ENCODE data around the gene ARHGEF38.
A peak's percentile ranks its signal among the peaks of the same experiment; 100 is the strongest.

Gene ARHGEF38

DNA sequence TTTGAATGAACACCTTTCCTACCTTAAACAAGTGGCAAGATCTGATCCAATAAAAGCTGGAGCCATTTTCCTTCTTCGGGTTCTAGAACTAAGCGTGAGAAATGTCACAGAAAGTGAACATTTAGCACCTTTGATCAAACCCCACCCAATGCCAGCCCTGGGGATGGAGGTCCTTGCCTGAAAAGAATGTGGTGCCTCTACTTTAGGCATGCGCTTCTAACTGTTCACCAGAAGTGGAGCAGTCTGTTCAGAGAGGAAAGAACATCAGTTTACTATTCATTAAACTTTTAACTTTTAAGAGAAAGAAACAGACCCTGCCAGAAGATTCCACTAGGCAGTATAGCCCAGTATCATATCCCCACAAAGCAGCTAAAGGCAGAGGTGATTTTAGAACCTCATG, 80.2 kb downstream of the ARHGEF38 start:
- DNase-seq (no peak), ATAC-seq (replicated peaks) (peak; percentile 19 to 31)
- Mint-ChIP-seq H3K27me3 (peaks cover 0 to 6% of the 10 kb centered on the region in 2 donors), H3K27ac (no peak overlapping the region), H3K36me3 (no peaks in the 10 kb centered on the region), H3K4me3 (no peak overlapping the region), H3K4me1 (peaks cover 6 to 12% of the 10 kb centered on the region in 2 donors), H3K9me3 (no peaks in the 10 kb centered on the region)

DNA sequence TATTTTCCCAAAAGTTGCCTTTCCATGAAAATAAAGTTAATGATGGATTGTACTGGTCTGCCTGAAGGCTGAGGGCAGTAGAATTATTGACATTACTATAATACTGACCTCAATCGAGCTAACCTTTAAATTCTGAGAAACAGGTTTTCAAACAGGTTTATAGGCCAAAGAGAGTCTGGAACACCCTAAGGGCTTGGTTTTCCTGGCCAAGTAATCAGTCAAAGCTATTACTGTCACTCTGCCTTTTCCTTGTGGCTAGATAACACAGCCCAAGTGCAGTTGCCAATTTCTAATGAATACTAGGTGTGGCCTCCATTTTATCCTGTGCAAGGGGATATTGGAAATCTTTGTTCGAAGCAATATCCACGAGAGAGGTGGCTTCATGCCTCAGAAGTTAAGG, 80.8 kb downstream of the ARHGEF38 start:
- no peak for DNase-seq

DNA sequence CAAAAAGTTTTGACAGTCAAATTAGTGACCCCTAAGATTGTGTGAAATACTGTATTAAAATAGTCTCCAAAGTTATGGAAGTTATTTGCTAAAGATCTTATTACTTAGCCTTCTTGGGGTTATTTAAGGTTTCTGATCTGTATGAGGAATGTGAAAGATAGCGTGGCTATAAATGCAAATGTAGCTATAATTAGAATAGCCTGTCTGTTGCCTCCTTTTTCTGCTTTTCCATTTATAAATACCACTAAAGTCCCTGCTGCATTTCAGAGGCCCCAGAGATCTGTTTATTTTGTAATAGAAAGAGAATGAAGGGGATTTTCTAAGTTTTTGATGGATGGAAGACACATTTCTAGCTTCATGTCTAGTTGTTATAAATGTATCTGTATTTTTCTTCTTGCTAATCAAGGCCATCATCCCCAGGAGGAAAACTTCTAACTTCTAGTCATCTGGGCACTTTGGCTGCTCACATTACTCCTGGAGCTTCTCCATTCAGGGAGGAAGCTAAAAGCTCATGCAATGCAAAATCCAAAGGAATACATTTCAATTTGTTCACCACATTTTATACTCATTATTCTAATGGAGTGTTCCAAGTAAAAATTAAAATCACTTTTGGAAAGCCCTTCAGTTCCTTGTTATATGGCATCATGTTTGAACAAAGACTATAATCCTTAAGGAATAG, 82.1 kb downstream of the ARHGEF38 start:
- Mint-ChIP-seq H3K4me1 (peaks cover 8 to 16% of the 10 kb centered on the region in 2 donors), H3K36me3 (no peaks in the 10 kb centered on the region), H3K9me3 (no peaks in the 10 kb centered on the region), H3K27ac (no peak overlapping the region), H3K4me3 (no peak overlapping the region), H3K27me3 (no peaks in the 10 kb centered on the region)
- no peak for DNase-seq
- ATAC-seq (replicated peaks): no peak

More for the DNA sequence above, 80.8 kb downstream of the ARHGEF38 start:
- no peak overlapping the region for H3K27ac Mint-ChIP-seq
- no peaks in the 10 kb centered on the region for H3K9me3 Mint-ChIP-seq
- no peaks in the 10 kb centered on the region for H3K36me3 Mint-ChIP-seq
- H3K27me3 Mint-ChIP-seq: peaks cover 0 to 4% of the 10 kb centered on the region in 2 donors
- H3K4me3 Mint-ChIP-seq: no peak overlapping the region
- no peak for ATAC-seq (replicated peaks)
- peaks cover 8 to 16% of the 10 kb centered on the region in 2 donors for H3K4me1 Mint-ChIP-seq

DNA sequence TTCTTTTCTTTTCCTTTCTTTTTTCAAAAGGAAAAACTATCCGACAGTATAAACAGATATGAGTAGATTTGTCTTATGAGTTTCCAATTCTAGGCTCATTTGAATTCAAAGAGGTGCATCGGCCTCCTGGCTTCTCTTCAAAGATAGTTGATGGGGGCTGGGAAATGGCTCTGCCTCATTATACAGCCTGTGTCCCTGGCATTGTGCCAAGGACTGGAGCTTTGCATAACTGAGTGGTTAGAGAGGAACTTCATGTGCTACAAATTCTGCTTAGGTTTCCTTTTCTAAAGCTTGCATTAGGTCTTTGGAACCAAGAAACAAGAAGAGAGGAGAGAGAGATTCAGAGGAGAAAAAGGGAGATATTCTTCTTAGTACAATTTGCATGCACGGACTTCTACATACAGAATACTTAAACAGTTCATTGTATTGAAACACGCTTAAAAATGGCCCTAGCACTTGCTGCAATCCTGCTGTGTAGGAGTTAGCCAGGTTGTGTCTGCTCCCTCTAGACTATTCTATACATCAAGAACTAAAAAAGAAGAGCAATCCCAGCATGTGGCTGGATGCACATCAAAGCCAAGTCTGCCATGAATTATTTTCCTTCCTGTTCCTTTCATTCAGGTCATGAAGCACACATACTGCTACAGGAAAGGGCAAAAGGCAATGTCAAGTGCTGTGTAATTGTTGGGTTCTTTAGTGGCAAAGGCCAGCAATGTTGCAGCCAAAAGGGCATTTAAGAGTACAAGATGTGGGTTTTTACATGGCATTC, 85.2 kb downstream of the ARHGEF38 start:
- Mint-ChIP-seq H3K27ac (no peak overlapping the region), H3K4me1 (peaks cover 8 to 16% of the 10 kb centered on the region in 2 donors), H3K4me3 (no peak overlapping the region), H3K27me3 (peaks cover 0 to 5% of the 10 kb centered on the region in 2 donors), H3K9me3 (peaks cover 0 to 1% of the 10 kb centered on the region in 2 donors), H3K36me3 (no peaks in the 10 kb centered on the region)
- ATAC-seq (replicated peaks) (peak; percentile 59 to 65), DNase-seq (no peak)

- H3K4me3 Mint-ChIP-seq: no peak overlapping the region
- no peak overlapping the region for H3K27ac Mint-ChIP-seq
- peaks cover 0 to 1% of the 10 kb centered on the region in 2 donors for H3K9me3 Mint-ChIP-seq
- ATAC-seq (replicated peaks) (no peak), DNase-seq (no peak)
- H3K36me3 Mint-ChIP-seq: no peaks in the 10 kb centered on the region
- peaks cover 9 to 12% of the 10 kb centered on the region in 2 donors for H3K27me3 Mint-ChIP-seq
- peaks cover 5 to 8% of the 10 kb centered on the region in 2 donors for H3K4me1 Mint-ChIP-seq
These were observed 89.4 kb downstream of the ARHGEF38 start for GRCh38 chr4:105641845-105642244.

DNA sequence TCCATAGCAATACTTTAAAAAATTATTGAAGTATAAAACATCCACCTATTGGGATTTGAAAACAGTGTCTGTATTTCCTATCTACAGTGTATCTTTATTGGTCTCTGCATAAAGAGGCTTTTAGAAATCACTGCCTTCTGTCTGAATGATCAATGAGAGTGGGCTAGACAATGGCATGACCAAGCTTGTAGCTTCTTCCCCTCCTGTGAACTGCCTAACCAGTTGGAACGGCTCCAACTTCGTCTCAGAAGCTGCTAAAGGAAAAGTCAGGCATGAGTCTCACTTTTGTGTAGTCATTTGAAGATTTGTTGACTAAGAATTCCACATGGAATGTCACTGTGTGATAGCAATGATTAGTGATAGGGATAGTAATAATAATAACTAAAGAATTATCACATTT, 91.8 kb downstream of the ARHGEF38 start:
- peaks cover 12 to 26% of the 10 kb centered on the region in 2 donors for H3K27me3 Mint-ChIP-seq
- H3K36me3 Mint-ChIP-seq: no peaks in the 10 kb centered on the region
- no peaks in the 10 kb centered on the region for H3K4me1 Mint-ChIP-seq
- DNase-seq (no peak), ATAC-seq (replicated peaks) (no peak)
- H3K27ac Mint-ChIP-seq: no peak overlapping the region
- peaks cover 0 to 1% of the 10 kb centered on the region in 2 donors for H3K9me3 Mint-ChIP-seq
- H3K4me3 Mint-ChIP-seq: no peak overlapping the region

- DNase-seq (no peak), ATAC-seq (replicated peaks) (no peak)
- H3K36me3 Mint-ChIP-seq: no peaks in the 10 kb centered on the region
- no peak overlapping the region for H3K4me3 Mint-ChIP-seq
- no peaks in the 10 kb centered on the region for H3K4me1 Mint-ChIP-seq
- peaks cover 0 to 1% of the 10 kb centered on the region in 2 donors for H3K9me3 Mint-ChIP-seq
- H3K27me3 Mint-ChIP-seq: peaks cover 11 to 26% of the 10 kb centered on the region in 2 donors
- H3K27ac Mint-ChIP-seq: no peak overlapping the region
These were observed 93.0 kb downstream of the ARHGEF38 start for GRCh38 chr4:105645440-105645839.

DNA sequence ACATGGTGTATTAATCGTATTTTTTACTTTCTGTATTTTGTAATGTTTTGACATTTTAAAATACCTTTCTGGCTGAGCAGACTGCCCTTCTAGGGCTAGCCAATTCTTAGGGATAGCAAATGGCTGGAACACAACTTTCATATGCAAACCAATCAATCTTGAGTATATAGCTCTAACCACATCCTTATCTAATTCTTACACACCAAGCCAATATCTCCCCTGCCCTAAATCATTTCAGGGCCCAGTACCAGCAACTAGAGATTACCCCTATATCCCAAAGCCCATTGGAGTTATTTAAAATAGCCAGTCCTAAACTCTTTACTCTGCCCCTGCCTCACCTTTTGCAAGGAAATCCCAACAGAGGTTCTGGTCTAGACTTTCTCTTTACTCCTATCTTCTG, 97.8 kb downstream of the ARHGEF38 start:
- Mint-ChIP-seq H3K36me3 (no peaks in the 10 kb centered on the region), H3K27ac (no peak overlapping the region), H3K9me3 (no peaks in the 10 kb centered on the region), H3K27me3 (peaks cover 9 to 14% of the 10 kb centered on the region in 2 donors), H3K4me1 (no peaks in the 10 kb centered on the region), H3K4me3 (no peak overlapping the region)
- no peak for ATAC-seq (replicated peaks)
- DNase-seq: no peak

DNA sequence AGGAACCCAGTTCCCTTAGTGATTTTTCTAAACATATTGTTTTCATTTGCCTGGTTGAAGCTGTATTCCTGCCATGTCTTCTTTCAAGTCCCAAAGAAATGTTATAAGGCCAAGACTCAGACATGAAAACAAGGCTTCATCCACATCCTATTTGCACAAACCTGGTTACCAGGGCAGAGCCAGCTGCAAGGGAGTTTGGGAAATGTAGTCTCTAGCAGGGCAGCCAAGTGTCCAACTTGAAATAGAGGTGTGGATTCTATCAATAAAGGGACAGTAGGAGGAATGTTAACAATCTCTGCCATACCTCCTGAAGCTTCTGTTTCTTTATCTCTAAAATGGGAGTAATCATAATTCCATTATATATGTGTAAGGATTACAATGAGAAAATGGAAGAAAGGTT, 99.5 kb downstream of the ARHGEF38 start:
- Mint-ChIP-seq H3K4me1 (no peaks in the 10 kb centered on the region), H3K9me3 (no peaks in the 10 kb centered on the region), H3K27me3 (peaks cover 7 to 17% of the 10 kb centered on the region in 2 donors), H3K36me3 (no peaks in the 10 kb centered on the region), H3K4me3 (no peak overlapping the region), H3K27ac (no peak overlapping the region)
- DNase-seq (no peak), ATAC-seq (replicated peaks) (no peak)

DNA sequence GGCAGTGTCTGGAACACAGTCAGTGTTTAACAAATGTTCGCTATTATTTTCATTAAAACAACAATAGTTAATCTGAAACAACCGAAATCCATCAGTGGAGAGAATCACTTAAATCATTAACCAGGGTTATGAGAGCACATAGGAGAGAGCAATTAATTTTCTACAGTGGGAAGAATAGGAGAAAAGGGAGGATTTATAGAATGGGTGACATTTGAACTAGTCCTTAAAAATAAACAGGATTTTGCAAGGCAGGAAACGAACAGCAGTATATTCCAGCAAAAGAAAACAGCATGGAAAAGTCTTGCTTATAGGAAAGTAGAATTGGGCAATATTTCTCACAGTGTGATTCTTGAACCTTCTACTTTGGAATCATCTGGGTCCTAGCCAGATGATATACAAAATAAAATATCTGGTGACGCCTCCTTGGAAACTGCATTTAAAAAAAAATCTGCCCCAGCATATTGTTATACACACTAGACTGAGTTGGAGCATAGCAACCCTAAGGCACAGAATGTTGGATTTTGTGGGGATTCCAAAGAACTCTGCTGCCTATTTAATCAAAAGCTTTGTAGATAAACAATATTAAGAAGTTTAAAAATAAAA, 100.0 kb downstream of the ARHGEF38 start:
- Mint-ChIP-seq H3K27me3 (peaks cover 7 to 14% of the 10 kb centered on the region in 2 donors), H3K4me1 (no peaks in the 10 kb centered on the region), H3K27ac (no peak overlapping the region), H3K9me3 (no peaks in the 10 kb centered on the region), H3K4me3 (no peak overlapping the region), H3K36me3 (no peaks in the 10 kb centered on the region)
- ATAC-seq (replicated peaks) (no peak), DNase-seq (no peak)

DNA sequence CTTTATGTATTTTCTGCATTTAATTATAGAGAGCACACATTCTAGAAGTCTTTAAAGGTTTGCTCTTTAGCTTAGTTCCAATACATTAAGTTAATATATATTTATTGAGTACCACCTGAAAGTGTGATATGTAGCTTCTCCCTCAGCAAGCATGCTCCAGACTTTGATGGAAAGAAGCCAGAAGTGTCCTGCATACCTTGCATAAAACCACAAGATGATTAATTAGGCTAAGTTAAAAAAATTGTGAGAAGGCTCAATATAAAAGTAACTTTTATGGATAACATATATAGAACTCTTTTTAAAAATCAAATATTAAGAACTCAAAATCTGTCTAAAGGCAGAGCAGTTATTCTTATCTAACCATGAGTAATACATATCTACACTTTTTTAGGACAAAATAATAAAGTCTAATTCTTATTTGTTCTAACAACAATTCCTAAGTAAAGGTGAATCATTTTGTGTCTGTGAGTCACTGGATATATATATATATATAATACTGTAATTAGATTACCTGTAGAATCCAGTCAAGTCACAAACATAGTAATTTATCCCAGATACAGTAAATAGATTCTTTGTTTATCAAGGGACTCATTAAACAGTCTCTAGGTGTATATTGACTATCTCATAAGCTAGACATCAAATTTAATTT, 104.8 kb downstream of the ARHGEF38 start:
- Mint-ChIP-seq H3K27me3 (peaks cover 0 to 6% of the 10 kb centered on the region in 2 donors), H3K9me3 (no peaks in the 10 kb centered on the region), H3K4me1 (no peaks in the 10 kb centered on the region), H3K36me3 (no peaks in the 10 kb centered on the region), H3K4me3 (no peak overlapping the region), H3K27ac (no peak overlapping the region)
- no peak for DNase-seq
- ATAC-seq (replicated peaks): no peak

DNA sequence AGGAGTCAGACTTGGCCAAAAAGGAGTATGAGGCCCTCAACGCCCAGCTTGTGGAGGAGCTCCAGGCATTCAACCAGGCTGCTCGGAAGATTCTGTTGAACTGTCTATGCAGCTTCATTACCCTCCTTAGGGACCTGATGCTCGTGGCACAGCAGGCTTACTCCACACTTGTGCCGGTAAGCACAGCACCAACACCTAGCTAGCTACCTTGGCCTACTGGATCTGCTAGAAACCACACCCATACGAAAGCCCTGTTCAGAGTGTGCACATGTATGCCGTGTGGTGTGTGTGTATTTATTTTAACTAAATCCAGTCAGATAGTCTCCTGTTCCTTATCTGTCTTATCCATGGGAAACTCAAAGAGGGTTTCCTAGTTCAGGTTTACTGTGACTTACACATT, 106.8 kb downstream of the ARHGEF38 start:
- no peak for DNase-seq
- no peak overlapping the region for H3K4me3 Mint-ChIP-seq
- H3K4me1 Mint-ChIP-seq: no peaks in the 10 kb centered on the region
- no peaks in the 10 kb centered on the region for H3K9me3 Mint-ChIP-seq
- no peak for ATAC-seq (replicated peaks)
- no peak overlapping the region for H3K27ac Mint-ChIP-seq
- H3K27me3 Mint-ChIP-seq: peaks cover 0 to 6% of the 10 kb centered on the region in 2 donors
- H3K36me3 Mint-ChIP-seq: no peaks in the 10 kb centered on the region

GRCh38 chr4:105661028-105661427, 108.6 kb downstream of the ARHGEF38 start:
- Mint-ChIP-seq H3K4me3 (no peak overlapping the region), H3K9me3 (no peaks in the 10 kb centered on the region), H3K4me1 (no peaks in the 10 kb centered on the region), H3K27me3 (peaks cover 0 to 6% of the 10 kb centered on the region in 2 donors), H3K36me3 (no peaks in the 10 kb centered on the region), H3K27ac (no peak overlapping the region)
- no peak for DNase-seq
- ATAC-seq (replicated peaks): no peak

DNA sequence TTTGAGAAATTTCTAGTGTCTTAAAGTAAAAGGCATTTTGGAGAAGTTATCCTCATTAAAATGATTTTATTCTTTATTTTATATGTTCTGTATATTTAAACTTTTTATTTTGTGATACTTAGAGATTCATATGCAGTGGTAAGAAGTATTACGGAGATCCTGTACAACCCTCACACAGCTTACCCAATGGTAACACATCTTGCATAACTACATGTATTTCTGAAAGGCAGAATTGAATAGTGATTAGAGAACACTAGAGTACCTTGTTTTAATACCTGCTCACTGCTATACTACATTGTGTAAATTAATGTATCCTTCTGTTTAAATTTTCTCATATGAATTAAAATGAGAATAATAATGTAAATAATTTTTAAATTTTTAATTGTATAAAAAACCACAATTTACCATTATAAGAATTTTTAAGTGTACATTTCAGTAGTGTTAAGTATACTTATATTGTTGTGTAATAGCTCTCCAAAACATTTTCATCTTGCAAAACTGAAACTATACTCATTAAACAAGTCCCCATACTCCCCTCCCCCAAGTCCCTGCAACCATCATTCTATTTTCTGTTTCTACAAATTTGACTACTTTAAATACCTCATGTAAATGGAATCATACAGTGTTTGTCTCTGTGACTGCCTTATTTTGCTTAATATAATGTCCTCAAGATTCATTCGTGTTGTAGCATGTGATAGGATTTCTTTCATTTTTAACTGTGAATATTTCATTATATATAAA, 110.7 kb downstream of the ARHGEF38 start:
- Mint-ChIP-seq H3K27ac (no peak overlapping the region), H3K9me3 (no peaks in the 10 kb centered on the region), H3K27me3 (no peaks in the 10 kb centered on the region), H3K36me3 (no peaks in the 10 kb centered on the region), H3K4me3 (no peak overlapping the region), H3K4me1 (no peaks in the 10 kb centered on the region)
- ATAC-seq (replicated peaks) (no peak), DNase-seq (no peak)
